Effector memory CD4-positive, alpha-beta T cell (primary cell): ENCODE measurements around the gene USP17L27.
"Not testable (repeated sequence)": the region's sequence is repeated elsewhere in the genome, so short reads cannot be mapped to it uniquely, and the experiment has no call there.

Experiments
- DNase-seq, 3 donors: peaks; one replicate each; pipeline ENCODE4 v3.0.0-alpha.2; 2020
- H3K27ac ChIP-seq: 2 replicates; pipeline ENCODE4 v1.7.0; 2013; ENCODE audit warnings: mild to moderate bottlenecking, low read length, moderate library complexity; ENCODE audit not compliant: insufficient read depth, poor library complexity, severe bottlenecking
- H3K27me3 ChIP-seq: replicated peaks from 2 replicates; pipeline ENCODE4 v1.7.0; 2013; ENCODE audit warnings: mild to moderate bottlenecking, low read length; ENCODE audit not compliant: insufficient read depth, control insufficient read depth, poor library complexity, severe bottlenecking
- H3K36me3 ChIP-seq: 2 replicates; pipeline ENCODE4 v1.7.0; 2013; ENCODE audit warnings: mild to moderate bottlenecking, low read length, moderate library complexity; ENCODE audit not compliant: control insufficient read depth, insufficient read depth
- H3K4me1 ChIP-seq: 2 replicates; pipeline ENCODE4 v1.7.0; 2013; ENCODE audit warnings: low read length, mild to moderate bottlenecking; ENCODE audit not compliant: control insufficient read depth, insufficient read depth, poor library complexity, severe bottlenecking
- H3K4me3 ChIP-seq: 2 replicates; pipeline ENCODE4 v1.7.0; 2013; ENCODE audit warnings: low read length, low read depth, mild to moderate bottlenecking; ENCODE audit not compliant: insufficient read depth, poor library complexity, severe bottlenecking
- H3K9me3 ChIP-seq: 2 replicates; pipeline ENCODE4 v1.7.0; 2013; ENCODE audit warnings: mild to moderate bottlenecking, low read length, moderate library complexity; ENCODE audit not compliant: control insufficient read depth

The USP17L27 gene

GRCh38 chr4:9379881-9380280, 35.9 kb downstream of the USP17L27 start:
- H3K4me3 ChIP-seq, H3K27ac ChIP-seq, DNase-seq, H3K4me1 ChIP-seq, H3K27me3 ChIP-seq, H3K9me3 ChIP-seq, H3K36me3 ChIP-seq: not testable (repeated sequence)

GRCh38 chr4:9381012-9381534, 37.1 kb downstream of the USP17L27 start:
- DNase-seq = peak; percentile 27 to 35 (median 29)
- not testable (repeated sequence) for H3K36me3 ChIP-seq, H3K27ac ChIP-seq, H3K4me1 ChIP-seq, H3K9me3 ChIP-seq, H3K27me3 ChIP-seq
- peak overlapping the region; percentile 32 for H3K4me3 ChIP-seq

GRCh38 chr4:9384126-9384525, 40.2 kb downstream of the USP17L27 start:
- no peaks in the 10 kb centered on the region for H3K4me1 ChIP-seq
- H3K27ac ChIP-seq = no peak overlapping the region
- H3K36me3 ChIP-seq = no peaks in the 10 kb centered on the region
- no peak for DNase-seq
- no peaks in the 10 kb centered on the region for H3K27me3 ChIP-seq
- H3K4me3 ChIP-seq = no peak overlapping the region
- H3K9me3 ChIP-seq = no peaks in the 10 kb centered on the region

GRCh38 chr4:9389001-9389400, 45.1 kb downstream of the USP17L27 start:
- H3K9me3 ChIP-seq, DNase-seq, H3K27ac ChIP-seq, H3K36me3 ChIP-seq, H3K4me3 ChIP-seq, H3K4me1 ChIP-seq, H3K27me3 ChIP-seq: not testable (repeated sequence)
